ENCODE results near the gene NCOA6.

DNA sequence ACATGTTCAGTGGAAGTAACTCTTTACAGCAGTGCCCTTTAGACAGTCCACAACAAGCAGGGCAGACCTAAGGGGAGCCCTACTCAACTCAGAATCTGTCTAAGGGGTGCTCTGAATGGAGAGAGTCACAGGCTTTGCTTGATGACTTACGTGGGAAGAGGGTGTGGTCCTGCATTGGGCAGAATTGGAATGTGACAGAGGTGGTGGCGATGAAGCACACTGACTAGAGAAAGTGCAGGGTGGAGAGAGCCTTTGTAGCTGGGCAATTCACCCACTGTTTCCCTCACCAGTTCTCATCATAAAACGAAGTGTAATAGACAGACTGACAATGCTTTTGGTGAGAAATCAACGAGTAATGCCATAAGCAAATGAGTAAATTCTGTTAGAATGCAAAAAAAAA lies 110.1 kb downstream of the NCOA6 start:
- no peak for TF ChIP-seq POLR2A (IDR thresholded peaks at IDR 0.05; ENCODE audit: low read depth, low read length)
- no peak for TF ChIP-seq MXI1 (IDR thresholded peaks at IDR 0.05; ENCODE audit: borderline replicate concordance, low read depth, low read length)
- TF ChIP-seq CEBPB (IDR thresholded peaks at IDR 0.05; ENCODE audit: low read depth, low read length): no peak
- TF ChIP-seq, protein P1, sequence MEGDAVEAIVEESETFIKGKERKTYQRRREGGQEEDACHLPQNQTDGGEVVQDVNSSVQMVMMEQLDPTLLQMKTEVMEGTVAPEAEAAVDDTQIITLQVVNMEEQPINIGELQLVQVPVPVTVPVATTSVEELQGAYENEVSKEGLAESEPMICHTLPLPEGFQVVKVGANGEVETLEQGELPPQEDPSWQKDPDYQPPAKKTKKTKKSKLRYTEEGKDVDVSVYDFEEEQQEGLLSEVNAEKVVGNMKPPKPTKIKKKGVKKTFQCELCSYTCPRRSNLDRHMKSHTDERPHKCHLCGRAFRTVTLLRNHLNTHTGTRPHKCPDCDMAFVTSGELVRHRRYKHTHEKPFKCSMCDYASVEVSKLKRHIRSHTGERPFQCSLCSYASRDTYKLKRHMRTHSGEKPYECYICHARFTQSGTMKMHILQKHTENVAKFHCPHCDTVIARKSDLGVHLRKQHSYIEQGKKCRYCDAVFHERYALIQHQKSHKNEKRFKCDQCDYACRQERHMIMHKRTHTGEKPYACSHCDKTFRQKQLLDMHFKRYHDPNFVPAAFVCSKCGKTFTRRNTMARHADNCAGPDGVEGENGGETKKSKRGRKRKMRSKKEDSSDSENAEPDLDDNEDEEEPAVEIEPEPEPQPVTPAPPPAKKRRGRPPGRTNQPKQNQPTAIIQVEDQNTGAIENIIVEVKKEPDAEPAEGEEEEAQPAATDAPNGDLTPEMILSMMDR (conservative IDR thresholded peaks at IDR 0.05; ENCODE audit: low read depth, low read length): no peak
- no peak for TF ChIP-seq BHLHE40 (IDR thresholded peaks at IDR 0.05; ENCODE audit: low read depth, low read length)
- TF ChIP-seq RFX5 (IDR thresholded peaks at IDR 0.05; ENCODE audit: low read depth, low read length): no peak
- TF ChIP-seq, protein P2, sequence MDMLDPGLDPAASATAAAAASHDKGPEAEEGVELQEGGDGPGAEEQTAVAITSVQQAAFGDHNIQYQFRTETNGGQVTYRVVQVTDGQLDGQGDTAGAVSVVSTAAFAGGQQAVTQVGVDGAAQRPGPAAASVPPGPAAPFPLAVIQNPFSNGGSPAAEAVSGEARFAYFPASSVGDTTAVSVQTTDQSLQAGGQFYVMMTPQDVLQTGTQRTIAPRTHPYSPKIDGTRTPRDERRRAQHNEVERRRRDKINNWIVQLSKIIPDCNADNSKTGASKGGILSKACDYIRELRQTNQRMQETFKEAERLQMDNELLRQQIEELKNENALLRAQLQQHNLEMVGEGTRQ (IDR thresholded peaks at IDR 0.05; ENCODE audit: low read depth, low read length): no peak
